Mesothelial cell of epicardium (in vitro differentiated cells): Measurements from ENCODE around the gene FAM228A. TPM values are rescaled to one million over a fixed set of nuclear protein-coding genes. Genes with fewer than 3 reads are reported as not detected.

Experiments
- DNase-seq, 2 experiments: peaks; one replicate each; pipeline ENCODE4 v3.0.0; 2021; ENCODE audit warnings: low spot score in 2 of 2; ENCODE audit not compliant: unreplicated experiment in 2 of 2
- H3K27ac Mint-ChIP-seq: 2 replicates; pipeline ENCODE4 v1.8.0; 2021; ENCODE audit warnings: mixed read lengths
- H3K27me3 Mint-ChIP-seq: 2 replicates; pipeline ENCODE4 v1.8.0; 2021; ENCODE audit warnings: low read depth, mixed read lengths
- H3K36me3 Mint-ChIP-seq: 2 replicates; pipeline ENCODE4 v1.8.0; 2021; ENCODE audit warnings: mixed read lengths
- H3K4me1 Mint-ChIP-seq: 2 replicates; pipeline ENCODE4 v1.8.0; 2021; ENCODE audit warnings: mixed read lengths
- H3K4me3 Mint-ChIP-seq: 2 replicates; pipeline ENCODE4 v1.8.0; 2021; ENCODE audit warnings: mild to moderate bottlenecking, moderate library complexity, mixed read lengths
- H3K9me3 Mint-ChIP-seq: 2 replicates; pipeline ENCODE4 v1.8.0; 2021; ENCODE audit warnings: mixed read lengths
- total RNA-seq: library from RNA; stranded (reverse); gene quantifications from 3 replicates; pipeline ENCODE4 v1.2.1, GENCODE V29; 2021
- TF ChIP-seq, protein P1 (sequence below): fragments of 200-600 bp; sonication (generic); IDR thresholded peaks from one replicate; pipeline ENCODE4 v1.5.0; 2021; ENCODE audit warnings: antibody characterized with exemption; ENCODE audit not compliant: unreplicated experiment

Gene FAM228A
- total RNA-seq, 1 donor from 2014 or later = 1.4 TPM

DNA sequence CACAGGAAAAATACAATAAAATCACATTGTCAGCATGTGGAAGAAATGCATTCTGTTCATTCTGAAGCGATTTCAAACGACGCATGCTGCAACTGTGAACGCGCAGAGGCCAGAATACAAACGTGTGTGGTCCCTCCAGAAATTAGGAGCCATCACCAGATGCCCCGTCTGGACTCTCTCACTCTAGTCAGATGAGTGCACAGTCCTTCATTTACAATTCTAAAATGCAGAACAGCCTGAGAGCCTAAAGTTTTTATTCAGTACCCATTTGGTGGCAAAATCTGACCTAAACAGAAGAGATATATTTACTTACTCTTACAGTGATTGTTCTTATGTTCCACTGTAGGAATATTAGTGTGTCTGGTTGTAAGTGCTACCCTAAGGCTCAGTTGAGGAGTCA, 36.6 kb downstream of the FAM228A start:
- TF ChIP-seq, protein P1, sequence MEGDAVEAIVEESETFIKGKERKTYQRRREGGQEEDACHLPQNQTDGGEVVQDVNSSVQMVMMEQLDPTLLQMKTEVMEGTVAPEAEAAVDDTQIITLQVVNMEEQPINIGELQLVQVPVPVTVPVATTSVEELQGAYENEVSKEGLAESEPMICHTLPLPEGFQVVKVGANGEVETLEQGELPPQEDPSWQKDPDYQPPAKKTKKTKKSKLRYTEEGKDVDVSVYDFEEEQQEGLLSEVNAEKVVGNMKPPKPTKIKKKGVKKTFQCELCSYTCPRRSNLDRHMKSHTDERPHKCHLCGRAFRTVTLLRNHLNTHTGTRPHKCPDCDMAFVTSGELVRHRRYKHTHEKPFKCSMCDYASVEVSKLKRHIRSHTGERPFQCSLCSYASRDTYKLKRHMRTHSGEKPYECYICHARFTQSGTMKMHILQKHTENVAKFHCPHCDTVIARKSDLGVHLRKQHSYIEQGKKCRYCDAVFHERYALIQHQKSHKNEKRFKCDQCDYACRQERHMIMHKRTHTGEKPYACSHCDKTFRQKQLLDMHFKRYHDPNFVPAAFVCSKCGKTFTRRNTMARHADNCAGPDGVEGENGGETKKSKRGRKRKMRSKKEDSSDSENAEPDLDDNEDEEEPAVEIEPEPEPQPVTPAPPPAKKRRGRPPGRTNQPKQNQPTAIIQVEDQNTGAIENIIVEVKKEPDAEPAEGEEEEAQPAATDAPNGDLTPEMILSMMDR = no peak
- Mint-ChIP-seq H3K4me1 (peaks cover 10% of the 10 kb centered on the region), H3K27me3 (no peaks in the 10 kb centered on the region), H3K36me3 (peaks cover 32% of the 10 kb centered on the region), H3K27ac (no peak overlapping the region), H3K4me3 (no peak overlapping the region), H3K9me3 (no peaks in the 10 kb centered on the region)
- DNase-seq = no peak

DNA sequence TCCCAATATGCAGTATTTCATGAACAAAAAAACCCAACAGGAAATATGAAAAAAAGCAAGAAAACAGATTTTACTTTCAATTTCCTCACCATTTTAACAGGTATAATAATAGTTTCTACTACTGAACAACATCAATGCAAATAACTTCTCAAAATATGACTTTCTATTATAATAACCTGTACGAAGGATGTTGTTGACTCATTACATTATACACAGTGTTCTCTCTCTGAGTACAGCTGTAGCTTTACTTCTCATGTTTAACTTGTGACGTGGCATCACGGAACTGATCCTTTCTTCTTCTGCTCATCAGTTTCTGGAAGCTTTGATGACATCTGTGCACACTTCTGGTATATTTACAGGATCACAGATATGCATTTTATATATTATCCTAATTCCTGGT, 40.0 kb downstream of the FAM228A start:
- no peaks in the 10 kb centered on the region for H3K27me3 Mint-ChIP-seq
- TF ChIP-seq, protein P1 = no peak

DNA sequence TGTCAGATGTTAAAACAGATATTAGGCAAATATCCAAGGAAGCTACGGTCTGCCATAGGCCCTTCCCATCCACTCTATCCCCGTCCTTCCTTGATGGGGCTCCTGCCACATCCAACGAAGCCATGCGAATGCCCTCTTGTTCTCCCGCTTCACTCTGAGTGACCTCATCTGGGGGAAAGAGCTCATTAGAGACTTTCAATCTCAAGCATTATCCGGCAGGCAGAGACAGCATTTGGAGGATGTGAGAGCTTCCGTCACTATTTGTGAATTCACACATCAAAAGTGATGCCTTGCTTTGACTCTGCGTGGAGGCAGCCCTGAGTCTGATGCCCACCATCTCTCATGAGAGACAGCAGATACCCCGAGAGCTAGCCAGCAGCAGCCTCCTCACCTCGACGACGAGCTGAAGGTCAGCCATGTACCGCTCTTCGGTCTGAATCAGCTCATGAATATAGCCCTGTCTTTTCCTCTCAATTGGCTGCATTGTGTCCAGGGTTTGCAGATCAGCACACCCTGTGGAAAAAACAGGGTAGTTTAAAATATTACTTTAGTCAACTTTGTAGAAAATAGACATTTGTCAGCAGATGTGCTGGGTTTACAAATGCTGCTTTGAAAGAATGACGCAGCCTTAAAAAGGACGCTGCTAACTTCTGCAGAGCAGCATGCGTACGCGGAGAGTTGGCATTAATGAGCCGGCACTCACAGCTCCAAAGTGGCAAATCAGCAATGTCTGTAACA, 45.9 kb downstream of the FAM228A start:
- TF ChIP-seq, protein P1 = no peak
- peaks cover 3% of the 10 kb centered on the region for H3K4me1 Mint-ChIP-seq

More for the DNA sequence above, 40.0 kb downstream of the FAM228A start:
- peaks cover 13% of the 10 kb centered on the region for H3K4me1 Mint-ChIP-seq
- DNase-seq = no peak
- peaks cover 18% of the 10 kb centered on the region for H3K36me3 Mint-ChIP-seq
- no peaks in the 10 kb centered on the region for H3K9me3 Mint-ChIP-seq
- H3K27ac Mint-ChIP-seq = no peak overlapping the region
- H3K4me3 Mint-ChIP-seq = no peak overlapping the region

DNA sequence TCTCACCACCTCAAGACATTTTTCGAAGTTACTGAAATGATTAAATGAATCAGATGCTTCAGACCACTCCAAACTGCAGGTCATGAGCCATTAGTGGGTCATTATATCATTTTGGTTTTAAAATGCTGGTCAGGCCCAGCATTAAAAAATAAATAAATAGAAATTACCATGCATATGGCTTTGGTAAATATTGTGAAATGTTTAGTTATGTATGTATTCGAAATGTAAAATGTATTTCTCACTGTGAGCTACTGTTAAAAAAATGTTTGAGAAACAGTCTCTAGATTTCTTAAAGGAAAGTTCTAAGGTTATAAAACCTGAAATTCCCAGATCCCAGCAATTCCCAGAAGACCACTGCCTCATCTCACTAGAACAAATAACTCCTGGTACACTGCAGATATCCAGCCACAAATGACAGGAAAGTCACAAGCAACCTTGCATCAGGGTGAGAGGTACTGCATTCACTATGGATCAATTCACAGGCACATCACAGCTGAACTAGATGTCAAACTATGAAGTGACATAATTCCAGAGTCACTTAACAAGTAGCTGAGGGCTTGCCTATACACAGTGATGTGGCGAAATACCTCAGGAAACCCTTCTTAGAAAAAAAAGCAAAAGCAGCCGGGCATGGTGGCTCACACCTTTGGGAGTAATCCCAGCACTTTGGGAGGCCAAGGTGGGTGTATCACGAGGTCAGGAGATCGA, 46.6 kb downstream of the FAM228A start:
- no peak for DNase-seq
- Mint-ChIP-seq H3K9me3 (no peaks in the 10 kb centered on the region), H3K4me1 (peaks cover 3% of the 10 kb centered on the region), H3K27ac (no peak overlapping the region), H3K36me3 (peaks cover 2% of the 10 kb centered on the region), H3K27me3 (no peaks in the 10 kb centered on the region), H3K4me3 (no peak overlapping the region)
- TF ChIP-seq, protein P1 = no peak

More for the DNA sequence above, 45.9 kb downstream of the FAM228A start:
- no peaks in the 10 kb centered on the region for H3K9me3 Mint-ChIP-seq
- DNase-seq = no peak
- H3K27me3 Mint-ChIP-seq = no peaks in the 10 kb centered on the region
- peaks cover 8% of the 10 kb centered on the region for H3K36me3 Mint-ChIP-seq
- H3K4me3 Mint-ChIP-seq = no peak overlapping the region
- H3K27ac Mint-ChIP-seq = no peak overlapping the region

DNA sequence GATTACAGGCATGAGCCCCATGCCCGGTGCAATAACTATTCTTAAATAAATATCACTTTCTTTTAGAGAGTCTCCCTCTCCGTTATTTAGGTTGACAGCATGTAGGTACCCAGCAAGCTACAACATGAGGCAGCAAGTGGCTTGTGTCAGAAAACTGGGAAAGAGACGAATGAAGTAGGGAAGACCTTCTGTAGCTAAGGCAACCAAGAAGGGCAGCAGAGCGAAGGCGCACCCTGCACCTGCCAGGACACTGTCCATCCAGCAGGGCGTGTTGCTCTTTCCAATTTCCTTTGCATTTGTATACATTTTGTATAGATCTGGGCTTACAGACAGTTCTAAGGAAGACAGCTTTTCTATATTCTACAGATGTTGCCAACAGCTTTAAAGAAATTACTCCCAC, 48.1 kb downstream of the FAM228A start:
- Mint-ChIP-seq H3K27me3 (no peaks in the 10 kb centered on the region), H3K4me1 (peaks cover 3% of the 10 kb centered on the region), H3K27ac (no peak overlapping the region), H3K36me3 (no peaks in the 10 kb centered on the region), H3K9me3 (no peaks in the 10 kb centered on the region), H3K4me3 (no peak overlapping the region)
- TF ChIP-seq, protein P1 = no peak
- no peak for DNase-seq
